OCI-LY7 (cell line): ENCODE results near the gene HIVEP3.

Experiments
- CTCF ChIP-seq: fragments of 200-600 bp; sonication (generic); conservative IDR thresholded peaks from 2 replicates; pipeline ENCODE4 v1.5.1; 2014; ENCODE audit warnings: mild to moderate bottlenecking, antibody characterized with exemption, low read length, moderate library complexity, mixed read lengths
- EZH2phosphoT487 ChIP-seq: fragments of 200-600 bp; sonication (generic); IDR thresholded peaks from 2 replicates; pipeline ENCODE4 v1.6.1; 2018; ENCODE audit warnings: low read depth, borderline replicate concordance, mild to moderate bottlenecking, mixed run types, antibody characterized with exemption, low read length, moderate library complexity, mixed read lengths

DNA sequence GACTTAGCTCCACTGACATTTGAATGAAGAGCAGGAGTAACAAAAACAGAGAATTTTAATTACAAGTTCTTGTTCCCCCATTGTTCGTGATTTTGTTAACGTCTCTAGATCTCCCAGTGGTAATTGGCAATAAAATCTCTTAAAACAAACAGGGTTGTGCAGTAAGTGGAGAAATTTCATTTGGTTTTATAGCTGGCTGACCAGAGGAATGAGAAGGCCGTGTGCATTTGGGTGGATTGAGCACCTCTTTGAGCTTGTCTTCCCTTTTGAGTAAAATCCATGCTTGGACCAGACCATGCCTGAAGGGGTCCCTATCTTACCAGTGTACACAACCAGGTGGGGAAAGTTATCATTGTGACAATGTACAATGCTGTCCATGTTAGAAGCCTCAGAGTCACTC lies 137.8 kb downstream of the HIVEP3 start:
- no peak for TF ChIP-seq CTCF
- TF ChIP-seq EZH2phosphoT487: no peak
